ENCODE measurements around the gene ADAD2. TPM values are rescaled to one million over a fixed set of nuclear protein-coding genes. Genes with fewer than 3 reads are reported as not detected.

ADAD2 gene
- total RNA-seq, 4 donors from 2014 or later, result not detected

DNA sequence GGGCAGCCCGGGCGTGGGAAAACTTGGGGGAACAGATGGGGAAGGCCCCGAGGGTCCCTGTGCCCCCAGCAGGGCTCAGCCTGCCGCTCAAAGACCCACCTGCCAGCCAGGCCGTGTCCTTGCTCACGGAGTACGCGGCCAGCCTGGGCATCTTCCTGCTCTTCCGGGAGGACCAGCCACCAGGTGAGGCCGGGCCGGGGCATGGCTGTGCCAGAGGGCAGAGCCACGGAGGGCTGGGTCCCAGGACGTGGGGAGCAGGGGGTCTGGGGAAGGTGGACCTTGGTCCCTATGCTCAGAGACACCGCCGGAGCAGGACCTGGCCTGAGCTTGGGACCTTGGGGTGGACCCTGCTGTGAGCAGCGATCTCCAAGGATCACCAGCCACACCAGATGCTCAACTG lies 509 bp downstream of the ADAD2 start:
- TF ChIP-seq, protein P1, sequence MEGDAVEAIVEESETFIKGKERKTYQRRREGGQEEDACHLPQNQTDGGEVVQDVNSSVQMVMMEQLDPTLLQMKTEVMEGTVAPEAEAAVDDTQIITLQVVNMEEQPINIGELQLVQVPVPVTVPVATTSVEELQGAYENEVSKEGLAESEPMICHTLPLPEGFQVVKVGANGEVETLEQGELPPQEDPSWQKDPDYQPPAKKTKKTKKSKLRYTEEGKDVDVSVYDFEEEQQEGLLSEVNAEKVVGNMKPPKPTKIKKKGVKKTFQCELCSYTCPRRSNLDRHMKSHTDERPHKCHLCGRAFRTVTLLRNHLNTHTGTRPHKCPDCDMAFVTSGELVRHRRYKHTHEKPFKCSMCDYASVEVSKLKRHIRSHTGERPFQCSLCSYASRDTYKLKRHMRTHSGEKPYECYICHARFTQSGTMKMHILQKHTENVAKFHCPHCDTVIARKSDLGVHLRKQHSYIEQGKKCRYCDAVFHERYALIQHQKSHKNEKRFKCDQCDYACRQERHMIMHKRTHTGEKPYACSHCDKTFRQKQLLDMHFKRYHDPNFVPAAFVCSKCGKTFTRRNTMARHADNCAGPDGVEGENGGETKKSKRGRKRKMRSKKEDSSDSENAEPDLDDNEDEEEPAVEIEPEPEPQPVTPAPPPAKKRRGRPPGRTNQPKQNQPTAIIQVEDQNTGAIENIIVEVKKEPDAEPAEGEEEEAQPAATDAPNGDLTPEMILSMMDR (IDR thresholded peaks at IDR 0.05 in 4 of 5, conservative IDR thresholded peaks at IDR 0.05 in 1 of 5), result no peak
- no peak for TF ChIP-seq POLR2A (IDR thresholded peaks at IDR 0.05)
- DNase-seq (no peak), ATAC-seq (no peak)
- Histone ChIP-seq H3K27ac (no peak overlapping the region), H3K27me3 (peaks cover 0 to 4% (median 0%) of the 10 kb centered on the region in 3 donors), H3K36me3 (no peaks in the 10 kb centered on the region), H3K4me1 (no peaks in the 10 kb centered on the region), H3K4me3 (no peak overlapping the region), H3K9me3 (no peaks in the 10 kb centered on the region)
- in situ Hi-C loops (cut with MboI; ENCODE audit: low sequenced_read_pairs in 4 of 4) (loop anchor here in 2 of 4 donors (25.0 kb wide), 3 partner anchors 104 to 379 kb away; partner anchors contain the start of genes HSBP1 (in 1 of the 2), NECAB2 (in 1 of the 2) and OSGIN1 (in 1 of the 2)), intact Hi-C loops (cut with DNase I; ENCODE audit: low total_unique reads) (no loop called here)

DNA sequence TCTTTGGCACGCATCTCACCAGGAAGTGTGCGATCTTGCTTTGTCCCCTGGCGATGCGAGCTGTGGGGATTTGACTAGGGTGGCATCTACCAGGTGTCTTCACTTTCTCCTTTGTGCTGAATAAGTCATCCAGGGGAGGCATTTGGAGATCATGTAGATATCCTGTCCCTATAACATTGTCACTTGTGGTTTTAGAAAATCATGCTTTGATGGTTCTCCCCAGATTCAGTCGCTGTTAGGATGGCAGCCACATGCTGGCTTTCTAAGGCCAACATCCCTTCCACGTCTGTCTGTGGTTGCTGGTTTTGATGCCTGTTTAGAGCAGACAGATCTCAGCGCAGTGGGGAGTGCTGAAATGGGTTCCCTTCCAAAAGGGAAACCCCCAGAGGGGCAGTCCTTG lies 2.5 kb downstream of the ADAD2 start:
- DNase-seq (no peak), ATAC-seq (no peak)
- intact Hi-C loops (cut with DNase I; ENCODE audit: low total_unique reads) (no loop called here), in situ Hi-C loops (cut with MboI; ENCODE audit: low sequenced_read_pairs in 4 of 4) (loop anchor here in 2 of 4 donors (25.0 kb wide), 3 partner anchors 106 to 381 kb away; partner anchors contain the start of genes HSBP1 (in 1 of the 2), NECAB2 (in 1 of the 2) and OSGIN1 (in 1 of the 2))
- Histone ChIP-seq H3K9me3 (no peaks in the 10 kb centered on the region), H3K27me3 (peaks cover 0 to 4% (median 0%) of the 10 kb centered on the region in 3 donors), H3K27ac (no peak overlapping the region), H3K36me3 (no peaks in the 10 kb centered on the region), H3K4me1 (no peaks in the 10 kb centered on the region), H3K4me3 (no peak overlapping the region)
- no peak for TF ChIP-seq POLR2A (IDR thresholded peaks at IDR 0.05)
- TF ChIP-seq, protein P1 (IDR thresholded peaks at IDR 0.05 in 4 of 5, conservative IDR thresholded peaks at IDR 0.05 in 1 of 5), result no peak

DNA sequence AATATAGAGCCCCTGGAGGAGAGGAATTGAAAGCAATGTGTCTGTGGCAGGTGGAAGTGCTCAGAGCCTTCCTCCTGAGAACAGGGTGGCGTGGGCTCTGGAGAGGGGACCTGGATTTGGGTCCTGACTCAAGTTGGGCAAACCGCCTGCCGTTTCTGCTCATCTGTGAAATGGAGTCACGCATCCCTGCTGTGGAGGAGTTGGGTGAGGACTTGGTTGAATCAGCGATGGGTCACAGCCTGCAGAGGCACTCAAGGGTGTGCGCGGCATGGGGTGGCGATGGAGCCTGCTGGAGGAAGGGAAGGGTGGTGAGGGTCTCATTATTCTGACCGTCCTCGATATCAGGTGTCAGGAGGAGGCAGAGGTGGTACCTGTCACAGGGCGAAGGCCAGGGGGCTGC lies 3.1 kb downstream of the ADAD2 start:
- H3K4me3 ChIP-seq, result no peak overlapping the region
- H3K4me1 ChIP-seq, result no peaks in the 10 kb centered on the region
- no peak overlapping the region for H3K27ac ChIP-seq
- intact Hi-C loops (cut with DNase I; ENCODE audit: low total_unique reads), result no loop called here
- no peaks in the 10 kb centered on the region for H3K9me3 ChIP-seq
- H3K36me3 ChIP-seq, result no peaks in the 10 kb centered on the region
- no peak for DNase-seq
- in situ Hi-C loops (cut with MboI; ENCODE audit: low sequenced_read_pairs in 4 of 4), result loop anchor here in 2 of 4 donors (25.0 kb wide), 3 partner anchors 107 to 382 kb away; partner anchors contain the start of genes HSBP1 (in 1 of the 2), NECAB2 (in 1 of the 2) and OSGIN1 (in 1 of the 2)
- peaks cover 0 to 4% (median 0%) of the 10 kb centered on the region in 3 donors for H3K27me3 ChIP-seq
- ATAC-seq, result no peak
- TF ChIP-seq, protein P1 (IDR thresholded peaks at IDR 0.05 in 4 of 5, conservative IDR thresholded peaks at IDR 0.05 in 1 of 5), result no peak
- no peak for TF ChIP-seq POLR2A (IDR thresholded peaks at IDR 0.05)

DNA sequence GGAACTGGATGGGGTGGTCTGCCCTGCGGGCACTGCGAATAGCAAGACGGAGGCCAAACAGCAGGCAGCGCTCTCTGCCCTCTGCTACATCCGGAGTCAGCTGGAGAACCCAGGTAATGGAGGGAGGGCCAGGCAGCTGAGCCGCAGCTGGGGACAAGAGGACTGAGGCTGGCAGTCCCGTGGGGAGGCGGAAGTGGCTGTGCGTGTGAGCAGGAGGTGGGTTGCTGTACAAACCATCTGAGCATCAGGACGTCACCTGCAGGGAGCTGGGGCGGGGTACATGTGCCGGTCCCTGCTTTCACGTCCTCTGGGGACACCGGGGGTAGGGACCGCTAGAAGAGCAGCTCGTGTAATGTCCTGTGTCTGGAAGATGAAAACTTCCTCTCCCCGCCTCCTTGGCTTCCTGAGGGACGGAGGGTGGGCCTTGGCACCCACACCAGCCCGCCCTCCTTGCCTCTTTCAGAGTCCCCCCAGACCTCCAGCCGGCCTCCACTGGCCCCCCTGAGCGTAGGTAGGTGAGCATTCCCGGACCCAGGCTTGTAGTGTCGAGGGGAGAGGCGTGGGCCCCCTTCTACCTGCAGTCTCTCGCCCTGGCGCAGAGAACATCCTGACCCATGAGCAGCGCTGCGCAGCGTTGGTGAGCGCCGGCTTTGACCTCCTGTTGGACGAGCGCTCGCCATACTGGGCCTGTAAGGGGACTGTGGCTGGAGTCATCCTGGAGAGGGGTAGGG lies 3.7 kb downstream of the ADAD2 start:
- H3K36me3 ChIP-seq, result no peaks in the 10 kb centered on the region
- in situ Hi-C loops (cut with MboI; ENCODE audit: low sequenced_read_pairs in 4 of 4) (loop anchor here in 2 of 4 donors (25.0 kb wide), 3 partner anchors 107 to 382 kb away; partner anchors contain the start of genes HSBP1 (in 1 of the 2), NECAB2 (in 1 of the 2) and OSGIN1 (in 1 of the 2)), intact Hi-C loops (cut with DNase I; ENCODE audit: low total_unique reads) (no loop called here)
- H3K9me3 ChIP-seq, result no peaks in the 10 kb centered on the region
- H3K4me3 ChIP-seq, result no peak overlapping the region
- DNase-seq (no peak), ATAC-seq (no peak)
- H3K27me3 ChIP-seq, result peaks cover 0 to 4% (median 0%) of the 10 kb centered on the region in 3 donors
- TF ChIP-seq POLR2A (IDR thresholded peaks at IDR 0.05), result no peak
- TF ChIP-seq, protein P1 (IDR thresholded peaks at IDR 0.05 in 4 of 5, conservative IDR thresholded peaks at IDR 0.05 in 1 of 5), result no peak
- H3K4me1 ChIP-seq, result no peaks in the 10 kb centered on the region
- no peak overlapping the region for H3K27ac ChIP-seq

All from gastrocnemius medialis (tissue), 4 donors.